CD4-positive, alpha-beta T cell treated with Interleukin-10 for 1 hour (primary cell): ENCODE data around the gene PKD2L1.
"Not testable (repeated sequence)": the region's sequence is repeated elsewhere in the genome, so short reads cannot be mapped to it uniquely, and the experiment has no call there.

Experiments used
- DNase-seq: peaks from one replicate; pipeline ENCODE4 v3.0.0-alpha.2; 2020

PKD2L1 gene

DNA sequence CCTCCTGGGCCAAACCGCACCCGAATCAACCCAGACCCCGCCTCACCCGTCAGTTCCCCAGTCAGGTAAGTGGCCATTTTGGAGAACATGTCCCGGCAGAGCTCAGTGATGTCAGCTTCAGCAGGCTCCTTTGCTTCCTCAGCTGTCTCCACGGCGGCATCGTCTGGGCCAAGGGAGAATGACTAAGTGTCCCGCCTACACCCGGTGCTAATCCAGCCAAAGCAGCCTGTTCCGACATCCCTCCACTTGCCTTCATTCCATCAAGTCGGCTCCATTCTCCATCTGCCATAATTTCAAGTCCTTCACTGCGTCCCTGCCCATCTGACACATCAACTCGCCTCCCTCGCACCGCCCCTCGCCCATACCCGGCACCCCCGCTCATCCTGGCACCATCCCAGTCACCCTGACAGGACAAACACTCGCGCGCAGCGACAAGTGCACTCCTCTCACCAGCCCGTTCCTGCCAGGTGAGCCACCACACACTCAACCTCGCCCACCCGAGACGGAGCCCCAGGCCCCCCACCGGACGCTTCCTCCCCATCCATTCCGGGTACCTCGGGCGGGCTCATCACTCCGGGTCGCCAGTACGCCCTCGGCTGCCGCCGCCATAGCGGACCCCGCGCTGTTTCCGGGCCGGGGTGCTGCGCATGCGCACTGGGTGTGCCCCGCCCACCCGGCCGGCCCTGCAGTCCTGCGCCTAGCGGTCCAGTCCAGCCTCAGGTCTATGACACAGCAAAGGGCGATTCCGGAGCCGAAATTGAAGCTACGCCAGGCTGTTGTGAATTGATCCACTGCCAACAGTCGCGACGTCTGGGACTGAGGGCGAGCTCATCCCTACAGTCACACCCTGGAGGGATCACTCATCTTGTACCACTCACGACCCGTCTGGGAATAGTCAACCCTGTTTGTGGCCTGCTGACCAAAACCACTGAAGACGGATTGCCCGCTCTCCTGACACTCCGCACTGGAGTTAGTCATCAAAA, 43.7 kb downstream of the PKD2L1 start, which contains the start of gene BLOC1S2:
Gene BLOC1S2 (minus strand): TSS at position 630 of the 983 bp plus-strand sequence. CDS start 21 bp downstream, at position 609.
- peak; percentile 89 for DNase-seq

DNA sequence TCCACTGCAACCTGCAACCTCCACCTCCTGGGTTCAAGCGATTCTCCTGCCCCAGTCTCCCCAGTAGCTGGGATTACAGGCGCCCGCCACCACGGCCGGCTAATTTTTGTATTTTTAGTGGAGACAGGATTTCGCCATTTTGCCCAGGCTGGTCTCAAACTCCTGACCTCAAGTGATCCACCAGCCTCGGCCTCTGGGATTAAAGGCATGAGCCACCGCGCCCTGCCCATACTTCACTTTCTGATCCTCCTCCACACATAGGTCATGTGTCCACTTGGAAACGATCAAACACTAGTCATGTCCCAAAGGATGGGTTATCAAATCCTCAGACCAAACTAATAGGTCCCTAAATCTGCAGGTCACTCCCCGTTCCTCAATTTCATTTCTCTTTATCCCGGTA, 44.7 kb downstream of the PKD2L1 start:
- DNase-seq, result not testable (repeated sequence)

DNA sequence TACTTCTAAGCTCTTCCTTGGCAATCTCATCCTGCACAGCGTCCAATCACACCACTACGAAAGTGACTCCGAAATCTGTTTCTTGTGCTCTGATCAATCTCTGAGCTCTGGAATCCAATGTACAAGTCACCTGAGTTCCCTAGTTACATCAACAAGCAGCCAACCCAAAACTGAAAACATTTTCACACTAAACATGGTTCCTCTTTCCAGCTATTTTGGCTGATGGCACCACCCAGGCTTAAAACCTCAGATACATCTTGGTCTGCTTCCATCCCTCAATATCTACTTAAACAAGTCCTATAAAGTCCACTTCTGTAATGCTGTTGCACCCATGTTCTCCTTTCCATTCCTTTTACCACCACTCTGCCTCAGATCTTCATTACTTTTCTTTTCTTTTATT, 47.1 kb downstream of the PKD2L1 start:
- DNase-seq, result no peak

DNA sequence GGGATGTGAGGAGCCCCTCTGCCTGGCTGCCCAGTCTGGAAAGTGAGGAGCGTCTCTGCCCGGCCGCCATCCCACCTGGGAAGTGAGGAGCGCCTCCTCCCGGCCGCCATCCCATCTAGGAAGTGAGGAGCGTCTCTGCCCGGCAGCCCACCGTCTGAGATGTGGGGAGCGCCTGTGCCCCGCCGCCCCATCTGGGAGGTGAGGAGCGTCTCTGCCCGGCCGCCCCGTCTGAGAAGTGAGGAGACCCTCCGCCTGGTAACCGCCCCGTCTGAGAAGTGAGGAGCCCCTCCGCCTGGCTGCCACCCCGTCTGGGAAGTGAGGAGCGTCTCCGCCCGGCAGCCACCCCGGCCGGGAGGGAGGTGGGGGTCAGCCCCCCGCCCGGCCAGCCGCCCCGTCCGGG, 53.1 kb downstream of the PKD2L1 start:
- DNase-seq, result not testable (repeated sequence)

DNA sequence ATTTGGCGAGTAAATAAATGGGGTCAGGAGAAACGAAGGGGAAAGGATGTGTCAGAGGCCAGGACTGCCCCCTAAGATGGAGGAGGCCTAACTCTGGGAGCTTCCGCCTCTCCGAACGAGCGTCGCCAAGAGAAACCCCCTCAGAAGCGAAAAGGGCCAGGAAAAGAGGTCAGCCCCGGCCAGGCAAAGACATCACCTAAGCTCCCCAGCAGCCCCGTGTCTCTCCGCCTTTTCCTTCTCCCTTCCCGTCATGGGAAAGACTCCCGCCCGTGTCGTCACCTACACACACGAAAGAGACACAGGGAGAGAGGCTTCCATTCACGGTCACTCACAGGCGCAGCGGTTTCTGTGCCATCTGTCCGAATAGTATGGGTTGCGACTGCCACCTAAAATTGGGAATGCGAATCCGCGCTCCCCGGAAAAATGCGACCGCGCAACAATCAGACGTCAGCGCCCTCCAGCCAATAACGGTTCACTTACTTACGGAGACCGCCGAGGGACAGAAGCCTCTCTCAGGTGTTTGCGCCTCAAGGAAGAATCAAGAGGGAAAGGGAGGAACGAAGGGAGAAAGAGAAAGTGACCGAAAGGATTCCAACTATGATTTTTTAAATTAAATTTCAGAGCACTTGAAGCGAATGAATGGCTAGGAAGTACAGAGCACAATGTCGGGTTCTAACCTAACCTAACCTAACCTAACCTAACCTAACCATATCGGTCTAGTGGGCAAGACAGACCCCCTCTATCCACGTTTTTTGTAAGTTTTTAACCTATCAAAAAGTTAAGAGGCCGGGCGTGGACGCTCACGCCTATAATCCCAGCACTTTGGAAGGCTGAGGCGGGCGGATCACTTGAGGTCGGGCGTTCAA, 62.6 kb downstream of the PKD2L1 start, which contains the start of gene CWF19L1:
Gene CWF19L1 (minus strand): TSS at position 400 of the 866 bp plus-strand sequence. CDS start 45 bp downstream, at position 355.
- peak; percentile 82 for DNase-seq

DNA sequence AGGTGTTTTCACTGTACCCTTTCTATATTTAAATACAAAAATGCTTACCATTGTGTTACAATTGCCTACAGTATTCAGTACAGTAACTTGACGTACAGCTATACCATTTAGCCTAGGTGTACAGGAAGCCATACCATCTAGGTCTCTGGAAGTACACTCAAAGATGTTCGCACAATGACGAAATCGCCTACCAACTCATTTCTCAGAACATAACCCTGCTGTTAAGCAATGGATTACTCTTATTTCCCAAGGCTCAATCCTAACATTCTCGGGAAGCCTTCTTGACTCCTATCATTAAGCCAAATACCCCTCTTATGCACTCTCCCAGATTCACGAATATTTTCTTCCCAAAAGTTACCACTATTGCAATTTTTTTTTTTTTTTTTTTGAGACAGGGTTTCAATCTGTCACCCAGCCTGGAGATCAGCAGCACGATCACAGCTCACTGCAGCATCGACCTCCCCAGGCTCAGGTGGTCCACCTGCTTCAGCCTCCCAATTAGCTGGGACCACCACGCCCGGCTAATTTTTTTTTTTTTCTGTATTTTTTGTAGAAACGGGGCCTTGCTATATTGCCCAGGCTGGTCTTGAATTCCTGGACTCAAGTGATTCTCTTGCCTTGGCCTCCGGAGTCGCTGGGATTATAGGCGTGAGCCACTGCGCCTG, 64.1 kb downstream of the PKD2L1 start:
- no peak for DNase-seq

DNA sequence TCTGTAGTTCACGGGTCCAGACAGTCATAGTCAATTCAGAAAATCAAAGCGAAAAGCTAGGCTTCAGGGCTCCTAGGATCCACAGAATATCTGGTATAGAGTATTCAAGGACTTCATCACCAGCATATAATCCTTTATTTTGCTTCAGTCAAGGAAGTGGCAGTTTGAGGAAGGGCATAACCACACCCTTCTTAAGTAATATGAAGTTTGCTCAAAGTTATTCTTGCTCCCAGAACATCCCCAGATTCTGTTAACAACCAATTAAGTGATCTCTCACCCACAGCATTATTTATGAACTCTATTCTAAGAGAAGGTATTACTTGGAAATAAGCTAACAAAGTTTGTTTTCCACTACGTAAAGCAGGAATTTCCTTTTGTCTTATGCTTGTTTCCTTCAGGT, 75.8 kb downstream of the PKD2L1 start:
- DNase-seq, result no peak

DNA sequence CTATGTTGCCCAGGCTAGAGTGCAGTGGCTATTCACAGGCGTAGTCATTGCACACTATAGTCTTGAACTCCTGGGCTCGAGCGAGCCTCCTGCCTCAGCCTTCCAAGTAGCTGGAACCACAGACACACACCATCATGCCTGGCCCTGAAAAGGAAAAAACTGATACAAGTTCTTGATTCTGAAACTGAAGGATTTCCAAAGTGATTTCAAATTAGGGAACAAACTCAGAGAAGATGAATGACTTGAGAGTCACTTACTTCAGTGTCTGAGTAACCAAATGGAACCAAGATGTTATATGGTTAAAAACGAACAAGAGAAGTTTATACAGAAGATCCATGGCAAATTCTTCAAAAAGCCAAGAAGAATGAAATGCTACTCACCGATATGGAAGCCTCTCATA, 77.0 kb downstream of the PKD2L1 start:
- DNase-seq, result no peak

DNA sequence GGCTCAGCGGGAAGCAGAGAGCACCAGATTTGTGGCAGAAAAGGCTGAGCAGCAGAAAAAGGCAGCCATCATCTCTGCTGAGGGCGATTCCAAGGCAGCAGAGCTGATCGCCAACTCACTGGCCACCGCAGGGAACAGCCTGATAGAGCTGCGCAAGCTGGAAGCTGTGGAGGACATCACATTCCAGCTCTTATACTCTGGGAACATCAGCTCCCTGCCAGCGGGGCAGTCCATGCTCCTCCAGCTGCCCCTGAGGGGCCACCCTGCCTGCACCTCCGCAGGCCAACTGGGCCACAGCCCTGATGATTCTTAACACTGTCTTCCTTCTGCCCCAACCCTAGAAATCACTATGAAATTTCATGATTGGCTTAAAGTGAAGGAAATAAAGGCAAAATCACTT, 81.2 kb downstream of the PKD2L1 start:
- no peak for DNase-seq

DNA sequence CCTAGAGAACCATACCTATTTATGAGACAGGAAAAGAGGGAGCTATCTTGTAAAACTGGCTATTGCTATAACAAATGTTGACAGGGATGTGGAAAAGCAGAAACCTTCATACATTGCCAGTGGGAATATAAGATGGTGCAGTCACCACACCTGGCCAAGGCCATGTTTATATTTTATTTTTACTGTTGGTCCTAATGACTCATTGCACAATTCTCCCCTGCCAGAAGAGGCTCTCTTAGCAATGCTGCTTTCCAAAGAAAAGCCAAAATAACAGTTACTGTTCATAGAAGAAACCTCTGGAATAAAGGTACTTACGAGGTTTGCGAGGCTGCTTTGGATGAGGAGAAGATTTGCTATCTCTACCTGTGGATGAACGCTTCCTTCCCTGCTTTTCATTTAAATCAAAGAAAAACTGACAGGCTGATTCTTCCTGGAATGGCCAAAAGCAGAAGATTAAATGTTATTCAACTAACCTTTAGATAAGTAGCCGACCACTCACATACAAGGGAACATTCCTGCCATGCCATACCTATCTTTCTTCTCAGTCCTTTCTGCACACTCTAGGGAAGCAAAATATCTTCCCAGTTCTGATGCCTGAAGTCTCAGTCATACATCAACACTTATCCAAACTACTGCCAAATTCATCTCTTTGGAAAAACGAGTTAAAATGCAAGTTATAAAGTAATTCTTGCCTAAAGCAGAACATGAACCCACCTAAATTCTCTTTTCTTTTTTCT, 84.4 kb downstream of the PKD2L1 start:
- no peak for DNase-seq

DNA sequence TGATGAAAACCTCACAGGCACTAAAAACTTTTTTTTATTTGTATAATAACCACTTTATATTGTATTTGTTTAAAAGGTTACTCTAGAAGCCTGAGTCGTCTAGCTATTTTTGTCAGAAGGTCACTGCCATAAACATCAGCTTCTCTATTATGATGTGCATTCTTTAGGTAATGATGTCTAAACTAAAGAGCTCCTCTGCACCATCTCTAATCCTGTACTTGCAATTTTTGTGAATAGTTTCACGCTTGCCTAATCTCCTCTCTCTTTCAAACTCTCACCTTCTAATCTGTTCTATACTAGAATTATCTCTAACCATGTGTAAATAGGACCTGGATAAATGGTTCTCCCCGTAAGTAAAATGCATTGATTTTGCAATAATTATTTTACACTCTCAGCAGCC, 90.2 kb downstream of the PKD2L1 start:
- no peak for DNase-seq

DNA sequence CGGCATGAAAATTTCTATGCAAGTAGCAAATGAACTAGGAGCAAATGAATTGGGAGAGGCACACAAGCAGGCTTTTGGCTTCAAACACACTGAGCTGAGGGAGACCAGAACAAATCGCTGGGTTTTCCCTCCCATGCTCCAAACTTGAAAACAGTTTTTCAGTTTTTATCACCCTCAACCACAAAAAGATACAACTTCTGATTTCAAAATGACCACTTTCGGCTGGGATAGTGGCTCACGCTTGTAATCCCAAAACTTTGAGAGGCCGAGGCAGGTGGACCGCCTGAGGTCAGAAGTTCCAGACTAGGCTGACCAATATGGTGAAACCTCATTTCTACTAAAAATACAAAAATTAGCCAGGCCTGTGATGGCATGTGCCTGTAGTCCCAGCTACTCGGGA, 91.6 kb downstream of the PKD2L1 start:
- DNase-seq, result no peak
